Nephron (organoid): ENCODE measurements around the gene MRPL18.

Source experiments
- H3K27ac Mint-ChIP-seq, 3 experiments: 2 replicates each; pipeline ENCODE4 v1.8.0; 2020; ENCODE audit warnings: mixed read lengths in 3 of 3, mild to moderate bottlenecking in 2 of 3, moderate library complexity in 1 of 3
- H3K27me3 Mint-ChIP-seq: 2 replicates; pipeline ENCODE4 v1.8.0; 2021; ENCODE audit warnings: low read depth, mild to moderate bottlenecking, moderate library complexity, mixed read lengths
- H3K36me3 Mint-ChIP-seq: 2 replicates; pipeline ENCODE4 v1.8.0; 2020; ENCODE audit warnings: low read depth, mixed read lengths
- H3K4me1 Mint-ChIP-seq: 2 replicates; pipeline ENCODE4 v1.8.0; 2020; ENCODE audit warnings: mixed read lengths
- H3K4me3 Mint-ChIP-seq, 3 experiments: 2 replicates each; pipeline ENCODE4 v1.8.0; 2020; ENCODE audit warnings: mild to moderate bottlenecking in 3 of 3, mixed read lengths in 3 of 3, moderate library complexity in 2 of 3
- H3K9me3 Mint-ChIP-seq: 2 replicates; pipeline ENCODE4 v1.8.0; 2020; ENCODE audit warnings: mixed read lengths
- TF ChIP-seq, protein P1 (sequence below), 3 experiments: fragments of 200-600 bp; sonication (generic); IDR thresholded peaks; one replicate each; pipeline ENCODE4 v1.5.0; 2021; ENCODE audit warnings: antibody characterized with exemption in 3 of 3; ENCODE audit not compliant: unreplicated experiment in 3 of 3

The MRPL18 gene

DNA sequence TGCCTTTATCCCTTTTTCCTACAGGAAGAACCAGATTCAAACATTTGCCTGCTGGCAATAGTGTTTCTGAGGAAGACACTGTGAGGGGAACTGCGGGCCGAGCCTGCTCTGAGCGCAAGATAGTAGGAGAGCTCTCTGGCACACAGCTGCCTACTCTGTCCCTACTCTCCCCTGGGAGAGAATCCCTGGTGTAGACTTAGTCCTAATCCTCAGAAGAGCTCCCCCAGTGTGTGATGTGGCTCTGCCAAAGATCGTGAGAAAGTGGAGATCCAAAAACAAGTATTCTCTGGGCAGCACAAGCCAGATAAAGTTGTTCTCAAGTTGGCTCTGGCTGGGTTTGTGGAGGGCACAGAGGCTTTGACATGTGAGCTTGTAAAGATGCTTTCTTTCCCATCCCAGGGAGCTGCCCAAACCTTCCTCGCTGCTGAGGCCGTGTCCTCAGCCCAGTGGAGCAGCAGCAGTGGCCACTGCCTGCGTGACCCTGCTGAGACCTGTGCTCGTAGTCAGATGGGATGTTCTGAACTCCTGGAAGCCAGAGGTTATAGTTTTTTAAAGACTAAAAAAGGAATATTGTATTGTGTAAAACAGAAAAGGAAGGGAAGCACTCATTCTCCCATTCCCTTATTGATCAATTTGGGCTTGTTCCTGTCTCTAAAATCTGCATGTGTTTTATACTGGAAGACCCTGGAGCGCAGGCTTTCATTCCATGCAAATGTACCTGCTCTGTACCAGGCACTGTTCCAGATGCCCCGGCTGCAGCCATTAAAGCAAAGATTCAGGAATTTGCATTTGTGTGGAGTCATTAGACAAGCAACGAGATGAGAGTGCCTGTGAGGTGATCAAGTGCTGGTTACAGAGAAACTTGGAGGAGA lies 40.5 kb downstream of the MRPL18 start:
- Mint-ChIP-seq H3K27ac (peak overlapping the region in 1 of 3 experiments; percentile 28), H3K36me3 (no peaks in the 10 kb centered on the region), H3K4me3 (no peak overlapping the region), H3K9me3 (no peaks in the 10 kb centered on the region), H3K4me1 (peaks cover 29% of the 10 kb centered on the region), H3K27me3 (peaks cover 5% of the 10 kb centered on the region)
- TF ChIP-seq, protein P1, sequence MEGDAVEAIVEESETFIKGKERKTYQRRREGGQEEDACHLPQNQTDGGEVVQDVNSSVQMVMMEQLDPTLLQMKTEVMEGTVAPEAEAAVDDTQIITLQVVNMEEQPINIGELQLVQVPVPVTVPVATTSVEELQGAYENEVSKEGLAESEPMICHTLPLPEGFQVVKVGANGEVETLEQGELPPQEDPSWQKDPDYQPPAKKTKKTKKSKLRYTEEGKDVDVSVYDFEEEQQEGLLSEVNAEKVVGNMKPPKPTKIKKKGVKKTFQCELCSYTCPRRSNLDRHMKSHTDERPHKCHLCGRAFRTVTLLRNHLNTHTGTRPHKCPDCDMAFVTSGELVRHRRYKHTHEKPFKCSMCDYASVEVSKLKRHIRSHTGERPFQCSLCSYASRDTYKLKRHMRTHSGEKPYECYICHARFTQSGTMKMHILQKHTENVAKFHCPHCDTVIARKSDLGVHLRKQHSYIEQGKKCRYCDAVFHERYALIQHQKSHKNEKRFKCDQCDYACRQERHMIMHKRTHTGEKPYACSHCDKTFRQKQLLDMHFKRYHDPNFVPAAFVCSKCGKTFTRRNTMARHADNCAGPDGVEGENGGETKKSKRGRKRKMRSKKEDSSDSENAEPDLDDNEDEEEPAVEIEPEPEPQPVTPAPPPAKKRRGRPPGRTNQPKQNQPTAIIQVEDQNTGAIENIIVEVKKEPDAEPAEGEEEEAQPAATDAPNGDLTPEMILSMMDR (IDR thresholded peaks at IDR 0.05; ENCODE audit: unreplicated experiment in 3 of 3) = no peak

DNA sequence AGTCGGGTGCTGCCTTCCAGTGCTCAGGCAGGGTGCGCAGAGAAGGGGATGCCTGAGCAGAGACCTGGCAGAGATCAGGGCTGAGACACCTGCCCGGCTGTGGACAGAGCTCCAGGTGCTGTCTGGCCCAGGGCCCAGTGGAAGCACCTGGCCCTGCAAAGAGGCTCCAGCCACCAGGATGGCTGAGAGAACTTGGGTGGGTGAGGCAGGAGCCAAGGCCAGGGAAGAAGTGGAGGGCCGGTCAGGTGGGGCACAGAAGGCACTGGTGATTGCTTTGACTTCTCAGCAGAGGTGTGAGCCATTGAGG lies 41.1 kb downstream of the MRPL18 start:
- H3K4me3 Mint-ChIP-seq = no peak overlapping the region
- H3K36me3 Mint-ChIP-seq = no peaks in the 10 kb centered on the region
- no peaks in the 10 kb centered on the region for H3K9me3 Mint-ChIP-seq
- peak overlapping the region in 1 of 3 experiments; percentile 28 for H3K27ac Mint-ChIP-seq
- TF ChIP-seq, protein P1 (IDR thresholded peaks at IDR 0.05; ENCODE audit: unreplicated experiment in 3 of 3) = no peak
- H3K4me1 Mint-ChIP-seq = peaks cover 33% of the 10 kb centered on the region
- H3K27me3 Mint-ChIP-seq = peaks cover 8% of the 10 kb centered on the region

DNA sequence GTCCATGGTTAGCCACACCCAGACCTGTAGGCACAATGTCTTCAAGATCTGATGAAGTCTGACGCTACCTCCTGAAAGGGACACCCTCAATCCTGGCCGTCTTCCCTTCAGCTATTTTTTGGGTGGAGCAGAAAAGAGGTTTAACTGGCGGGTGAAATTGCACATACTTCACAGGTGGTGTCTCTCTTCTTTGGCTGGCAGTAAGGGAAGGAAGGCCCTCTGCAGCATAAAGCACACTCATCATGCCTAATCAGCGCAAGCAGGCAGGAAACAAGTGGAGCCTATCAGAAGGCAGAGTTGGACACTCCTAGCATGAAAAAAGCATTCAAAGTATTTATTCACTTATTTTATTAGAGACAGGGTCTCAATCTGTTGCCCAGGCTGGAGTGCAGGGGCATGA lies 42.7 kb downstream of the MRPL18 start:
- peaks cover 40% of the 10 kb centered on the region for H3K4me1 Mint-ChIP-seq
- TF ChIP-seq, protein P1 (IDR thresholded peaks at IDR 0.05; ENCODE audit: unreplicated experiment in 3 of 3) = no peak

DNA sequence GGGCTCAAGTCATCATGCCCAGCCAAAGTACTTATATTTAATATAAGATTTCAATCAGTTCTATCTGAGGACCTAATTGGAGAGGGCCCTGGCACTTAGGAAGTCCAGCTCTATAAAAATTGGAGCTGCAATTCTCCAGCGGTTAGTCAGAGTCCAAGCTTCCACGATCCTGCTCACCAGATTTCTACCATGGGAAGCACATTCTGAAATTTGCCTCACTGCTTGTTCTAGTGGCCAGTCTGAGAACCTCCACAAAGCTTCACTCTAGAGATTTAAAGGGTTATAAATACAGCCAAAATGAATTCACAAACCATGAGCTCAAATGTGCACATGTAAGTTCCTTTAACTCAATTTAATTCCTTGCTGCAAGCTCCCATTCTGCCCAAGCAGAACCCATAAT lies 43.3 kb downstream of the MRPL18 start:
- TF ChIP-seq, protein P1 (IDR thresholded peaks at IDR 0.05; ENCODE audit: unreplicated experiment in 3 of 3) = no peak
- H3K4me3 Mint-ChIP-seq = no peak overlapping the region
- H3K36me3 Mint-ChIP-seq = no peaks in the 10 kb centered on the region
- peaks cover 13% of the 10 kb centered on the region for H3K27me3 Mint-ChIP-seq
- H3K4me1 Mint-ChIP-seq = peaks cover 35% of the 10 kb centered on the region
- no peaks in the 10 kb centered on the region for H3K9me3 Mint-ChIP-seq
- H3K27ac Mint-ChIP-seq = peak overlapping the region in 1 of 3 experiments; percentile 60

More for the DNA sequence above, 42.7 kb downstream of the MRPL18 start:
- Mint-ChIP-seq H3K27ac (no peak overlapping the region), H3K4me3 (no peak overlapping the region), H3K9me3 (no peaks in the 10 kb centered on the region), H3K27me3 (peaks cover 13% of the 10 kb centered on the region), H3K36me3 (no peaks in the 10 kb centered on the region)

DNA sequence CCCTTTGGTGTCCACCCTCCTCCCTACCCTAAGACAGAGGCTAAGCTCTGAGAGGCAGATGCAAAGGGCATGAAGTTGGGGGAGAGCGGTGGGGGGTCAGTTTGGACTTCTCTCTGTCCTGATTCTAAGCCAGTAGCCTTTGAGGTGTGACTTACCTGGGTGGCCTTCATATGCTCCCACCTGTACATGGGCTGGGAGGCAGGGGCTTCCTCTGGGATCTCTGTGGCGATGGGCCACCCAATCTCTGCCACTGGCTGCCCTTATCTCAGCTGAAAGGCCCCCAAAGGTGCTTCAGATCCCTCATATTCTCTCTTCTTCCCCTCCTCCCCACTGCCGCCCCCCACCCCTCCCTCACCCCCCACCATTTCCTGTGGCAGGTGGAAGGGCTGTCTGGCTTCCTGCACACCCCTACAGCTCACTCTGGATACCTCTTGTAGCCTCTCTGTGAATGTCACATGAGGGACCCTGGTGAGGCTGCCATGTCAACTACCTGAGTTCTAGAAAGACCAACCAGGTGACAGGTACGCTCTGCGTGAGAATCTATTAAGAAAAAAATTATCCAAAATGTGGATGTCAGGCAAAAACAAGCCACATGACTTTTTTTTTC lies 43.8 kb downstream of the MRPL18 start:
- Mint-ChIP-seq H3K27me3 (peaks cover 13% of the 10 kb centered on the region), H3K27ac (peak overlapping the region in 1 of 3 experiments; percentile 60), H3K4me3 (no peak overlapping the region), H3K4me1 (peaks cover 35% of the 10 kb centered on the region), H3K36me3 (no peaks in the 10 kb centered on the region), H3K9me3 (no peaks in the 10 kb centered on the region)
- TF ChIP-seq, protein P1 (IDR thresholded peaks at IDR 0.05; ENCODE audit: unreplicated experiment in 3 of 3) = no peak
